Measurements from ENCODE around the gene NEUROD2.

GRCh38 chr17:39607851-39608130, at the start of gene NEUROD2:
- TF ChIP-seq POLR2A (IDR thresholded peaks at IDR 0.05) (no peak), CTCF (IDR thresholded peaks at IDR 0.05) (no peak), POLR2AphosphoS5 (IDR thresholded peaks at IDR 0.05) (no peak)
